GM12865 (cell line): ENCODE results near the gene CHKA.

Source experiments
- DNase-seq: peaks from one replicate; pipeline ENCODE4 v3.0.0; 2010; ENCODE audit warnings: low read depth
- H3K4me3 ChIP-seq: 2 replicates; pipeline ENCODE4 v1.5.1; 2011; ENCODE audit warnings: mild to moderate bottlenecking, low read depth, low read length, control low read depth
- TF ChIP-seq, protein P1 (sequence below): IDR thresholded peaks from 2 replicates; pipeline ENCODE4 v1.5.1; 2011; ENCODE audit warnings: low read length, control low read depth, low read depth, inconsistent platforms; ENCODE audit not compliant: insufficient read depth; ENCODE audit errors: missing control alignments

CHKA gene

DNA sequence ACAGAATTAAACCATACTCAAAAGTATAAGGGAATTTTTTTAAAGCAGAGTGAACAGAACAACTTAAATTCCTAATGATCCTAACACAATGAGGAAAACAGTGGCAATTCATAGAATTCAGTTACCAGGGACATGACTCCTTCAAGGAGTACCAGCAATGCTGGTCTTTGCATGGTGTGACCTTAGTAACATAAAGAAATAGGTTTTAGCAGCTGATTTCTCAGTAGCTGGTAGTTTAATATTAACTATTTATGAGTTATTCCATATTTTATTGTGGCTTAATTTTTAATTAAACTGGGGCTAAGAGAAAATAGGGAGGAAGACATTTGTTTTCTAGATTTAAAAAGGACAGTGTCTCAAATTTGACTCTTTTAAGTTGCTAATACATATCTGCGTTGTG, 30.9 kb downstream of the CHKA start:
- TF ChIP-seq, protein P1, sequence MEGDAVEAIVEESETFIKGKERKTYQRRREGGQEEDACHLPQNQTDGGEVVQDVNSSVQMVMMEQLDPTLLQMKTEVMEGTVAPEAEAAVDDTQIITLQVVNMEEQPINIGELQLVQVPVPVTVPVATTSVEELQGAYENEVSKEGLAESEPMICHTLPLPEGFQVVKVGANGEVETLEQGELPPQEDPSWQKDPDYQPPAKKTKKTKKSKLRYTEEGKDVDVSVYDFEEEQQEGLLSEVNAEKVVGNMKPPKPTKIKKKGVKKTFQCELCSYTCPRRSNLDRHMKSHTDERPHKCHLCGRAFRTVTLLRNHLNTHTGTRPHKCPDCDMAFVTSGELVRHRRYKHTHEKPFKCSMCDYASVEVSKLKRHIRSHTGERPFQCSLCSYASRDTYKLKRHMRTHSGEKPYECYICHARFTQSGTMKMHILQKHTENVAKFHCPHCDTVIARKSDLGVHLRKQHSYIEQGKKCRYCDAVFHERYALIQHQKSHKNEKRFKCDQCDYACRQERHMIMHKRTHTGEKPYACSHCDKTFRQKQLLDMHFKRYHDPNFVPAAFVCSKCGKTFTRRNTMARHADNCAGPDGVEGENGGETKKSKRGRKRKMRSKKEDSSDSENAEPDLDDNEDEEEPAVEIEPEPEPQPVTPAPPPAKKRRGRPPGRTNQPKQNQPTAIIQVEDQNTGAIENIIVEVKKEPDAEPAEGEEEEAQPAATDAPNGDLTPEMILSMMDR: no peak
- no peak overlapping the region for H3K4me3 ChIP-seq
- DNase-seq: no peak

DNA sequence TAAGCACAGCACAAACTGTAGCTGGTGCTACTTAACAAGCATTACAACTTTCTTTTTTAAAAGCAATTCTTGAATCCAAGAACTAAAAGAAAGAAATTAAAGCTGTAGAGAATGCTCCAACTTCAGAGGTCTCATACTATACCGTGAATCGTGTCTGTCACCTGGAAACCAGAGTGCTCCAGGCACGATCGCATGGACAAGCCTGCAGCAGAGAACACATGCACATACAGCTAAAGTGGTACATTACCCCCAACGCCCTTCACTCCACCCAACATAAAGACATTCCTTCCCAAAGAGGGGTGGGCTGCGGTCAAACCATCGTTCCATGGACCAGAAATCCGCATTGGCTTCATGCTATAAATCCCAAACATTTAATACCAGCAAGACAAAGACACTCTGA, 31.5 kb downstream of the CHKA start:
- DNase-seq: no peak
- TF ChIP-seq, protein P1: no peak
- H3K4me3 ChIP-seq: no peak overlapping the region

DNA sequence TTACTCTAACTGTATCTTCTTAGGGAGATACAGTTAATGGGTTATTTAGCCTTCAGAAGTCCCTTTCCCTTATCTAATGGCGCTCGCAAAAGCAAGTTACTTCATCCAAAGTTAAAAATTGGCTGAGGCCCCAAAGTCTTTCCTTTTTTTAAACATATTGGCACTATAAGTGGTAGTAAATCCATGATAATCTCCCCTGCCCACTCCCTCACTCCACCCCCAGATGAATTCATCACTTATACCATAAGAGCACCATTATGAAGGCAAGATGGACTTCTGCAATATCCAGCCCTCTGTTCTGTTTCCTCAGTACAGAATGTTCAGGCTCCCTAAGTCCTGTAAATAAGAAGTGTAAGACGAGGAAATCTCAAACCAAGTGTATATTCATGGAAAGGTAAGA, 37.7 kb downstream of the CHKA start:
- TF ChIP-seq, protein P1: no peak
- no peak overlapping the region for H3K4me3 ChIP-seq
- DNase-seq: no peak

DNA sequence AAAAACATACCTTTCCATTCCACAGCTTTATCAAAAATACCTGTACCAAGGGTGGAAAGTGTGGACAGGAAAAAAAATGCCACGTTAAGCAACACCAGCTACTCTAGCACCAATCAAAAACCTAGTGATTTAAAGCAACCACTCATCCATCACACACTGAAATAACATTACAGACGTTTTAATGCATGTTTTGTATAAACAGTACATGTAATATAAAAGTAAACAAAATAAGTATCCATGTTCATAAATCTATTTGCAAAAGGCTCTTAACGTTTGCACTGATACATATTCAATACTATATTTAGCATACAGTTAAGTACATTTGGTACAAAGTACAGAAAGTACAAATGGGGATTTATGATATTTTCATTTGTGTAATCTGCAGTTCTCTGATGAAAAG, 38.7 kb downstream of the CHKA start:
- DNase-seq: no peak
- TF ChIP-seq, protein P1: no peak
- H3K4me3 ChIP-seq: no peak overlapping the region

DNA sequence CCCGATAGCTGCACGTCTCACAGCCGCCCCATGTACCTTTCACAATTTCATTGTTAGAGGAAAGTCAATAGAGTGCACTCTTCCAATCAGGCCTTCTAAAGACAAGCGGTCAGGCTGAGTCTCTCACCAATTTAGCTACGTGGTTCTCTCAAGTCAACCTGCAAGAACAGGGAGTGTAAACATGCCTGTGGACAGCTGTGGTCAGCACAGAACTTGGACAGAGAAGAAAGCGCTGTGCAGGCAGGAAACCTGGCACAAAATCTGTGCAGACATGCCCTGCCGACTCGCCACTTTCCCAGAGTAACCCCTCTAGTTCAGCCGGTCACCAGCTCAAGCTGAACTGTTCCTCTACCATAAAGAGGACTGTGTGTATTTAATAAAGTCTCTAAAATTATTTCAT, 39.5 kb downstream of the CHKA start:
- TF ChIP-seq, protein P1: no peak
- H3K4me3 ChIP-seq: no peak overlapping the region
- no peak for DNase-seq

DNA sequence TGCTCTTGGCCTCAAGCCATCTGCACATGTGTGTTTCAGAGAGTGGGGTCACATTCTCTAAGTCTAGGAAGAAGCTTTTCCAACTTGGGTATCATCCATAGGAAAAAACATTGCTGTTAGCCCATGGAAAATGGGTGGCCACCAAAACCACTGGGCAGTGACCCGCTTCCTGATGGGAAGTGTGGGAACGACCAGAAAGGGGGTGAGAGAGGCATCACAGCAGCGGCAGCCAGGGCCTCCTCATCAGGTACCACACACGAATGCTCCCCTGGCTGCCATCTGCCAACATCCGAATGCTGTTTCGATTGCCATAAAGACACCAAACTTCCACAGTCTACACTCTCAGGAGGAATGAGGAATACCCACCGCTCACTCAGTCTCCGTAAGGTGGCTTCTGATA, 40.3 kb downstream of the CHKA start:
- no peak for DNase-seq
- H3K4me3 ChIP-seq: no peak overlapping the region
- TF ChIP-seq, protein P1: no peak
